RWPE2 (cell line): Measurements from ENCODE around the gene ANKRD55.

Experiments used
- ATAC-seq: fragments of 200-7000 bp; cut with Tn5 transposase; 3 replicates; pipeline ENCODE4 v1.9.1; 2021; ENCODE audit warnings: low read depth
- DNase-seq: peaks from one replicate; pipeline ENCODE4 v3.0.0-alpha.2; 2020; ENCODE audit warnings: low spot score
- H3K27ac ChIP-seq: fragments of 450-650 bp; 2 replicates; pipeline ENCODE4 v1.5.1; 2017; ENCODE audit warnings: mild to moderate bottlenecking; ENCODE audit not compliant: poor library complexity, severe bottlenecking
- H3K27me3 ChIP-seq: fragments of 250-450 bp; sonication (Bioruptor Pico); 2 replicates; pipeline ENCODE4 v1.5.1; 2021; ENCODE audit warnings: mild to moderate bottlenecking, moderate library complexity; ENCODE audit not compliant: insufficient read depth, poor library complexity, severe bottlenecking
- H3K36me3 ChIP-seq: fragments of 250-450 bp; sonication (Bioruptor Pico); 2 replicates; pipeline ENCODE4 v1.5.1; 2020; ENCODE audit warnings: low read depth, mild to moderate bottlenecking, moderate library complexity
- H3K4me1 ChIP-seq: fragments of 250-450 bp; sonication (Bioruptor Pico); 2 replicates; pipeline ENCODE4 v1.5.1; 2021; ENCODE audit warnings: mild to moderate bottlenecking, moderate library complexity; ENCODE audit not compliant: insufficient read depth, poor library complexity, severe bottlenecking
- H3K4me3 ChIP-seq: fragments of 250-450 bp; sonication (Bioruptor Pico); 2 replicates; pipeline ENCODE4 v1.5.1; 2021; ENCODE audit warnings: mild to moderate bottlenecking, moderate library complexity; ENCODE audit not compliant: severe bottlenecking
- H3K9me3 ChIP-seq: fragments of 250-450 bp; sonication (Bioruptor Pico); 2 replicates; pipeline ENCODE4 v1.5.1; 2021; ENCODE audit warnings: mild to moderate bottlenecking, moderate library complexity; ENCODE audit not compliant: severe bottlenecking
- CTCF ChIP-seq: fragments of 450-650 bp; IDR thresholded peaks from one replicate; pipeline ENCODE4 v1.5.1; 2017; ENCODE audit warnings: mild to moderate bottlenecking, moderate library complexity; ENCODE audit not compliant: poor library complexity, severe bottlenecking

Gene ANKRD55

GRCh38 chr5:56233230-56233629 is at the start of gene ANKRD55:
ANKRD55 (minus strand) TSS chr5:56233330; CDS start chr5:56232913, 417 bp downstream.
- Histone ChIP-seq H3K9me3 (no peaks in the 10 kb centered on the region), H3K27me3 (no peaks in the 10 kb centered on the region), H3K36me3 (no peaks in the 10 kb centered on the region), H3K4me1 (no peaks in the 10 kb centered on the region), H3K27ac (no peak within 1 kb of the TSS), H3K4me3 (no peak within 1 kb of the TSS)
- no peak for ATAC-seq
- no peak for DNase-seq
- TF ChIP-seq CTCF, result no peak

DNA sequence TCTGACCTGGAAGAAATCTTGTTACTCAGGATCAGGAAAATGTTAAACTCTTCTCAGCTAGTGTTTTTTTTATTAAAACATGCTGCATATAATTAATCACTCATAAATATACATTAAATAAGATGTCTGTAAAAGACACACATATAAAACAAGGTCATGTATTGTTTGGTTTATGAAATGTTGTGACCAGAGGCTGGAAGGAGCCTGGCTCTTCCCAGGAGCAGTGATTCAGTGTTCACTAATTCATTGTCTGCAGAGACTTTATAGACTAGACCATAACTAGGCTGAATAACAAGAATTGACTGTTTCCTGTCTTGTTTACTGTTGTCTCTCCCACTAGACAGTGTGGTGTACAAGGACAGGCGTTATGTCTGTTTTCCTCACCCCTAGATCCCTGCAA is 49.1 kb upstream of the ANKRD55 start:
- DNase-seq (no peak), ATAC-seq (no peak)
- no peaks in the 10 kb centered on the region for H3K36me3 ChIP-seq
- H3K9me3 ChIP-seq, result no peaks in the 10 kb centered on the region
- TF ChIP-seq CTCF, result no peak
- no peak overlapping the region for H3K4me3 ChIP-seq
- H3K4me1 ChIP-seq, result peaks cover 10% of the 10 kb centered on the region
- no peaks in the 10 kb centered on the region for H3K27me3 ChIP-seq
- H3K27ac ChIP-seq, result peak overlapping the region; percentile 6

GRCh38 chr5:56281489-56282165 is 48.5 kb upstream of the ANKRD55 start:
- Histone ChIP-seq H3K27me3 (no peaks in the 10 kb centered on the region), H3K27ac (no peak overlapping the region), H3K36me3 (no peaks in the 10 kb centered on the region), H3K4me3 (no peak overlapping the region), H3K4me1 (peaks cover 10% of the 10 kb centered on the region), H3K9me3 (no peaks in the 10 kb centered on the region)
- TF ChIP-seq CTCF, result no peak
- DNase-seq, result no peak
- no peak for ATAC-seq

GRCh38 chr5:56279979-56280378 is 46.8 kb upstream of the ANKRD55 start:
- Histone ChIP-seq H3K4me1 (peaks cover 10% of the 10 kb centered on the region), H3K36me3 (no peaks in the 10 kb centered on the region), H3K9me3 (no peaks in the 10 kb centered on the region), H3K27me3 (no peaks in the 10 kb centered on the region), H3K4me3 (no peak overlapping the region), H3K27ac (peak overlapping the region; percentile 42)
- TF ChIP-seq CTCF, result no peak
- ATAC-seq, result peak; percentile 87
- DNase-seq, result no peak

DNA sequence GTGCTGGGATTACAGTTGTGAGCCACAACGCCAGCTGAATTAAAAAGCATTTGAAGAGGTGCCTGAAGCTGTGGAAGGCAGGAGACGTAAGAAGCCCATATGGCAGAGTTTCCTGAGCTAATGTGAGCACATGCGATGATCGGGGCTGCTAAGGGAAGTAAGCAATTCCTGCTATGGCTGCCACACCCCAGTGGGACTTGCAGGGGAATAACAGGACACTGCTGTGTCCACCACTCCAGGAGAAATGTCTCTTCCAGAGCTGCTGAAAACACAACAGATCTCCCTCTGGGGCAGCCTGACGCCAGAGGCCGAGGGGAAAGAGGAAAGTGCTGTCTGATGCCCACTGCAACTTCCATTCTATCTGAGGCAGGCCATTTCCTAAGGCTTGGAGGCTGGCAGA is 46.2 kb upstream of the ANKRD55 start:
- ATAC-seq, result no peak
- H3K4me3 ChIP-seq, result no peak overlapping the region
- no peak for TF ChIP-seq CTCF
- no peaks in the 10 kb centered on the region for H3K9me3 ChIP-seq
- peak overlapping the region; percentile 42 for H3K27ac ChIP-seq
- peaks cover 10% of the 10 kb centered on the region for H3K4me1 ChIP-seq
- no peaks in the 10 kb centered on the region for H3K36me3 ChIP-seq
- DNase-seq, result no peak
- H3K27me3 ChIP-seq, result no peaks in the 10 kb centered on the region
